ENCODE measurements around the gene SLC9A3.

Gene SLC9A3

GRCh38 chr5:478369-478981 is 45.8 kb downstream of the SLC9A3 start:
- TF ChIP-seq ISL1 (CRISPR knock-in tag; IDR thresholded peaks at IDR 0.05) (no peak), TCF4 (CRISPR knock-in tag; IDR thresholded peaks at IDR 0.05; ENCODE audit: borderline replicate concordance) (no peak), CSDC2 (CRISPR knock-in tag; IDR thresholded peaks at IDR 0.05) (no peak), ZNF565 (CRISPR knock-in tag; conservative IDR thresholded peaks at IDR 0.05; ENCODE audit: low read depth) (no peak), BACH2 (CRISPR knock-in tag; IDR thresholded peaks at IDR 0.05; ENCODE audit: borderline replicate concordance) (no peak), ZFP30 (CRISPR knock-in tag; IDR thresholded peaks at IDR 0.05) (no peak), SNAI2 (CRISPR knock-in tag; IDR thresholded peaks at IDR 0.05) (no peak), ARNTL (CRISPR knock-in tag; IDR thresholded peaks at IDR 0.05; ENCODE audit: borderline replicate concordance, low read depth) (no peak)
- no peak for ATAC-seq

GRCh38 chr5:477871-478270 is 46.4 kb downstream of the SLC9A3 start:
- TF ChIP-seq CREB5 (CRISPR knock-in tag; IDR thresholded peaks at IDR 0.05; ENCODE audit: low read depth) (no peak), GLIS3 (CRISPR knock-in tag; IDR thresholded peaks at IDR 0.05) (no peak)
- ATAC-seq: no peak

GRCh38 chr5:477247-477646 is 47.0 kb downstream of the SLC9A3 start:
- ATAC-seq: no peak
- TF ChIP-seq ZC3H10 (CRISPR knock-in tag; IDR thresholded peaks at IDR 0.05) (no peak), ZFP30 (CRISPR knock-in tag; IDR thresholded peaks at IDR 0.05) (no peak), ISL1 (CRISPR knock-in tag; IDR thresholded peaks at IDR 0.05) (no peak)

GRCh38 chr5:476814-477175 is 47.5 kb downstream of the SLC9A3 start:
- no peak for ATAC-seq
- no peak for TF ChIP-seq PATZ1 (CRISPR knock-in tag; IDR thresholded peaks at IDR 0.05; ENCODE audit: borderline replicate concordance)
- TF ChIP-seq CSRNP3 (CRISPR knock-in tag; IDR thresholded peaks at IDR 0.05): no peak
- TF ChIP-seq RARB (CRISPR knock-in tag; IDR thresholded peaks at IDR 0.05): no peak
- TF ChIP-seq ZNF70 (CRISPR knock-in tag; IDR thresholded peaks at IDR 0.05): no peak
- TF ChIP-seq ARNTL (CRISPR knock-in tag; IDR thresholded peaks at IDR 0.05; ENCODE audit: borderline replicate concordance, low read depth): no peak
- TF ChIP-seq ISL1 (CRISPR knock-in tag; IDR thresholded peaks at IDR 0.05): no peak

- no peak for ATAC-seq
- no peak for TF ChIP-seq CSDC2 (CRISPR knock-in tag; IDR thresholded peaks at IDR 0.05)
- no peak for TF ChIP-seq TCF4 (CRISPR knock-in tag; IDR thresholded peaks at IDR 0.05; ENCODE audit: borderline replicate concordance)
- no peak for TF ChIP-seq ZNF565 (CRISPR knock-in tag; conservative IDR thresholded peaks at IDR 0.05; ENCODE audit: low read depth)
- TF ChIP-seq TSHZ2 (CRISPR knock-in tag; IDR thresholded peaks at IDR 0.05): no peak
These were observed 48.0 kb downstream of the SLC9A3 start for GRCh38 chr5:476102-476813.

GRCh38 chr5:475704-476101 is 48.5 kb downstream of the SLC9A3 start:
- no peak for TF ChIP-seq PPARA (CRISPR knock-in tag; IDR thresholded peaks at IDR 0.05; ENCODE audit: borderline replicate concordance)
- no peak for ATAC-seq

Data from SK-N-SH treated with all-trans-retinoic acid at 6 μM for 48 hours (cell line).